ENCODE measurements around the gene UBR4. TPM values are rescaled to one million over a fixed set of nuclear protein-coding genes. Genes with fewer than 3 reads are reported as not detected.

The UBR4 gene
- total RNA-seq, 1 donor from 2014 or later, result 124 TPM

DNA sequence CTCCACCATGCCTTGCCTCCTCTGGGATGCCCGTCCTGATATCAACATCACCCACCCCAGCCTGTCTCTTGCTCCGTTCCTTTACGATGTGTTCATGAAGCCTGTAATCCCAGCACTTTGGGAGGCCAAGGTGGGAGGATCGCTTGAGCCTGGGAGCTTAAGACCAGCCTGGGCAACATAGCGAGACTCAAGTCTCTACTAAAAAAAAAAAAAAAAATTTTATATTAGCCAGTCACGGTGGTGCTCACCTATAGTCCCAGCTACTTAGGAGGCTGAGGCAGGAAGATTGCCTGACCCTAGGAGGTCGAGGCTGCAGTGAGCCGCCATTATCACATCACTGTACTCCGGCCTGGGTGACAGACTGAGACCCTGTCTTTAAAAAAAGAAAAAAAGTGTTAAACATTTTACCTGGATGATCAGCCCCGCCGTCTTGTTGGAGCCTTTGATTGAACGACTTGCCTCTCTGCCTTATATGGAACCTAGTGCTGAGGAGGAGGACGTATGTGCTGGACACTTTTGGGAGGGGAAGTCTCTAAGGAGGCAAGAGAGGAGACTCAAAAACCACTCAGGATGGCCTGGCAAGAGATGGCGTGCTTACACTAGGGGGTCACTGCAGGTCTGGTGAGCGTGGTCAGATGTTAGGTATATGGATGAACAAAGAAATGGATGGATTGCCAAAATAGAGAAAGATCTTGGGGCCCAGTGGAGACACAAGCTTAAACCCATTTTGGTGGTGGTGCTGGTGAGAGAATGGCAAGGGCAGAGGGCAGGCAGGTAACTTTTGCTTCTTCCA lies 173.1 kb downstream of the UBR4 start:
- DNase-seq (ENCODE audit: low spot score), result no peak

DNA sequence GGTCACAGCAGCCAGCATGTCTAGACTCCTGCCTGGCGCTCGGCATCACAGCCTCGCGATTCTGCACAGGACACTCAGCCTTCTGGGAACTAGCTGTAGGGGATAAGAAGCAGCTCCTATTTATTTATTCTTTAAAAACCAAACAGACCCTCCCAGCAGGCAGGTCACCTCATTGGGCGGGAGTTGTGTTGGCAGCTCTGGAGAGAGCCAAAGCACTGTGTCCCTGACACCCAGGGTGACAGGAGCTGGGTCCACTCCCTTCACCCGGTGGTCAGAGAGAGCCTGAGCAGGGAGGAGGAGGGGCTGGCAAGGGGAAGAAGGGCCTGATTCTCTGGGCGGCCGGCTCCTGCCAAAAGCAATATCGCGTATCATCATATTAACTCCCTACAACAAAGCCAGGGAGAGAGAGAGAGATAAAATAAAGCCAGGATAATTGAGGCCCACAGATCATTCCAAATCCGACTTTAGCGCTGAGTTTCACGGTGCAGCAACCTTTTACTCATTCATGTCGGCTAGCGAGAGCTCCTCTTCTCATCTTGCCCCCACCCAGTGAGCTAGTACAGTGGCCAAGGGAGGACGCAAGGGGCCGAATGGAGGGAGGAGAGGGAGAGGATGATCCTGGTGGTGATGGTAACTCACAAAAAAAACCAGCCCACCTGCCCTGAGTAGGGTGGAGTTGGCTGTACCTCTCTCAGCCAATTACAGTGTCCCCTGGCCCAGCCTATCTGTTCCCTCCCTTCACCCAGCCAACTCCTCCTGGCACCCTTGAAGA lies 173.8 kb downstream of the UBR4 start:
- peak; percentile 55 for DNase-seq (ENCODE audit: low spot score)

DNA sequence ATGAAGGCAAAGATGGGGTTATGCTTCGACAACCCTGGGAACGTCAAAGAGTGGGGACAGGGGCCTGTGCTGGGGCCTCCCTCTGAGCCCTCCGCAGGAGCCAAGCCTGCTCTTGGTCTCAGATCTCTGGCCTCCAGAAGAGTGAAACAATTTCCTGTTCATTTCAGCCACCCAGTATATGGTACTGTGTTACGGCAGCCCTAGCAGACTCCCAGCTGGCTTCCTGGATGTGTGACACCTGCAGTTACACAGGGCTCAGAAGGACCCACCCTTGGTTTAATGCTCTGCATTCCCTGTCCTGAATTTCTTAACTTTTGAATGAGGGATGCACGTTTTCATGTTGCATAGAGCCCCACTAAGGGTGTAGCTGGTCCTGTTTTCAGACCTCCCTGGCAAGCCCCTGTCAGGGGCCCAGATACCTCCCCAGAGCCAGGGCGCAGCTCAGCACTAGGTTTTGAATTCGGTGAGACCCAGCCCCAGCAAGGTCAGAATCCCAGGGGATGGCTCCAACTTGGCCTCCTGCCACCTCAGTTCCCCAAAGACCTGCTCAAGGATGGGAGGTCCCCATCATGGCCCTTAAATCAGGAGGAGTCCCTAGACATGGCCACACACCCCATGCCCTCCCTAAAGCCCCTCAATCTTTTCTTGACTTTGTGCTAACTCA lies 174.6 kb downstream of the UBR4 start:
- DNase-seq (ENCODE audit: low spot score), result no peak

DNA sequence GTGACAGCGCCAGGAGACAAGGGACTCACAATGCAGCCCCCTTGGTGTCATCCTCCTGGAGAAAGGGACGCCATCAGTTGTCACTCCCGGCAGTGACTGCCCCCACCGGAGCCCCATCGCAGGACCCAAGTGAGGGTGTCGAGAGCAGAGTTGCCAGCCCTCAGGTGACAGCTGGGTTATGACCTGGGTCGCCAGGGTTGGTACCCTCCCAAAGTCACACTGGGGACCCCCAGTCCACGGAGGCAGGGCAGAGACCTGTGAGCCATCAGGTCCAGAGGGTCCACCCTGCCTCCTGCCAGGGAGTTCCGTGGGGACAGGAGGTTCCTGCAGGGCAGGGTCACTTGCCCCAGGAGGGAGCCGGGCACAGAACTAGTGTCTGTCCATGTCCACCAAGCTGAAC lies 175.3 kb downstream of the UBR4 start:
- DNase-seq (ENCODE audit: low spot score), result no peak

DNA sequence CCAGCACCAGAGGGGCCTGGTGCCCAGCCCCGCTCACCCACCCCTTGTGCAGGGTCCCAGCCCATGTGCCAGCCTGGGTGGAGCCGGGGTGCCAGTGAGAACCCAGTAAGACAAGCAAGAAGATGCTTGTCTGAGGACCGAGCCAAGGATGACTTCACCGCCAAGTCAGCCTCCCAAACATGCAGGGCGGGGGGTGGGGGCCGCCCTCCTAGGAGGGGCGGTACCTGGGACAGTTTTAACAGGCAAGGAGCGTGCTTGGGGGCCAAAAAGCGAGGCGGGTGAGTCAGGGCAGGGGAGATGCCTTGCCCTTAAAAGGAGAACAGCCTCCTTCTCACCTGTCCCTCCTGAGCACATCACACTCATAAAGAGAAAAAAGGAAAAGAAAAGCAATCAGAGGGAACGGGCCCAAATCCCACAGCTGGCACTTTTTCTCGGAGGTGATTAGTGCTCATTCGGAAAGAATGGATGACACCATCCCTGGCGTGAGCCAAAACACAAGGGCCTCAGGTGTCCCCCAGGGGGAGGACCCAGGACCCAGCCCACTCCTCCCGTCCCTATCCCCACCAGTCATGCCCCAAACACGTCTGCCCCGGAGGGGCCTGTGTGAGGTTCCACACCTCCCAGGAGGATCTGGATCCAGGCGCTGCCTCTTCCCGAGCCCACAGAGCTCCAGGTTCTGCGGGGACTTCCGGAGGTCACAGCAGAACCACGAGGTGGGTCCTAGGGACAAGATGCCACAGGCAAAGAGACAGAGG lies 176.0 kb downstream of the UBR4 start:
- DNase-seq (ENCODE audit: low spot score), result peak; percentile 27

DNA sequence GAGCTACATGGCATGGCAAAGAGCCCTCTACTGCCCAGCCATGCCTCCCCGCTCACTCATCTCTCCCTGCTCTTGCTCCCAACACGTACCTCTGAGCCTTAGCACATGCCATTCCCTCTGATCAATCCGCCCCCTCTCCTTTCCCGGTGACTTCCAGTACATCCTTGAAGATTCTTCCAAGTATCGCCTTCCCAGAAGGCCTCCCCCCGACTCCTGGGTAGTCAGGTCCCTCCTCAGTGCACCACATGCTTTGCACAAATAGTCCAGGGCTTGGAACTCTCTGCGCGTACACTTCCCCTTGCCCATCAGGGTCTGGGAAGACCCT lies 176.6 kb downstream of the UBR4 start:
- DNase-seq (ENCODE audit: low spot score), result no peak

DNA sequence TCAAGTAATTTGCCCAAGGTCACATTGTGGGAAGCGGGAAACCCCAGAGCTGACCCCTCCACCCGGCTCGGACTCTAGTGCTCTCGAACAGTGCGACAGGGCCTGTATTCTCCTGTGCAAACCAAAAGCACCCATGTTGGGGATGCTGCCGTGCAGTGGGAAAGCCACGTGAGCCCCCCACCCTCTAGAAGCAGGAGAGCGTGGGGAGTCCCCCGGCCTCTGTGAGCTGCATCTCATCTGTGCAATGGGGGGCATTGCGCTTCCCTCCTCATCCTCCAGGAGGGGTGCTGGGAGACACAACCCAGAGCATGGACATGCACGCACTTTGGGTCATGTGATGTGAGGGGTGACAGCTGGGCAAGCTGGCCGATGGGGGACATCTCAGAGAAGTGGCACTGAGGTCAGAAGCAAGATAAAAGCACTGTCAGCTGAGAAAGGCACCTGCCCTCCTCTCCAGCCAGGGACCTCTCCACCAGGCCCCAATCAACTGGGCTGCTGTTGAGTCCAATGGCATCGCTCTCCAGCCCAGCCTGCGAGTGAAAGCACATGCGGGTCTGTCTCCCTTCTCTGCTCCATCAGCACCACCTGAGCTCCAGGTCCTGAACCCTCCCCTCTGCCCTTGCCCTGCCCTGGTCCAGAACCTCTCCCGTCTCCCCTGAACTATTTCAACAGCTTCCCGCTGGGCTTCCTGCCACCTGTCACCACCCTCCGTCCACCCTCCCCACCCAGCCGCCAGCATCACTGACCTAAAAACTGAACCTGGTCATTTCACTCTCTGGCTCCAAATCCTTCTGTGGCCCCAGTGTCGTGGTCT lies 177.2 kb downstream of the UBR4 start:
- no peak for DNase-seq (ENCODE audit: low spot score)

DNA sequence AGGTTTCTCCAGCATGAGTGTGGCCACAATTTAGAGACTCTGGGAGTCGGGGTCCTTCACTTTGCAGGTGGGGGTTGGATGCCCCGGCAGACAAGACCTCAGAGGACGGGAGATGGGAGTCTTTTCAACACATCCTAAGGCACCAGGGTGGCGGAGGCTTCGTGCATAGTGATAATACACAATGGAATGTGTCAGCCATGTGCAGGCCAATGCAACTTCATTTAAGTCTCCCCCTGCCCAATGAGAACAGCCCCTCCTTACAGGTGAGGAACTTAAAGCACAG lies 177.7 kb downstream of the UBR4 start:
- no peak for DNase-seq (ENCODE audit: low spot score)

DNA sequence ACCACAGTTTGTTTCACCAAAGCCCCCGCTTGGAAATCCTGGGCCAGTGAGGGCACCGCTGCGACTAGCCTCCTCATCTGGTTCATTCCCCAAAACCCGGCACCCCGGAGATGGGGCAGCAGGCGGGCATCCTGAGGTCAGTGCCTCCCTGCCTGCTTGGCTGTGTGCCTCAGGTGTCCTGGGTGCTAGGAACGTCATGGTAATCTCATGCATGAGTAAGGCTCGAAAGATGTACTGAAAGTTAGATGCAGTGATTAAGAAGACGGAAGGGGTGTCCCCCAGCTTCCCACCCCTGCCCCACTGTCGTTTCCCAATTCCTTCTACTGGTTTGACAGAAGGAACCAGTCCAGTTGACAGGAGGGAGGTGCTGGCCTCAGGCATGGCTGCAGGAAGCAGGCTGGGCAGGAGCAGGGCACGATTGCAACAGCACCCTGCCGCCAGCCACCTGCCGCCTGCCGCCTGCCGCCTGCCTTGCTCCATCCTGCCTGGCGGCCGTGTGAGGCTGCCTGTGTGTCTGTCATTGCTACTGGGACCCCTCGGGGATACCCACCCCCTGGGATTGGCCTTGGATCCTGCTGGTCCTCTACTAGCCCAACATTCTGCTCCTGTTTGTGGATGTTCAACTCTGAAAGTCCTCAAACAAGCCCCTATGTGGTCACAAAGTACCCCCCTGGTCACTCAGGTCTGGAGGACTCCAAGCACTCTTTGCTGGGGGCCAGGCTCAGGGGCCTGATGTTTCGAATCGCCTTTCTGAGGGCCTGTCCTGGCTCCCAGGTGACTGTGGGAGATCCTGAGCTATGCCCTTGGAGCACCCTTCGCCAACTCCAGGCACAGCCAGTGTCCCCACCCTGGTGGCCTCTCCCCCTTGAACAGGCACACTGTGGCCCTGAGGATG lies 180.6 kb downstream of the UBR4 start:
- DNase-seq (ENCODE audit: low spot score), result no peak

DNA sequence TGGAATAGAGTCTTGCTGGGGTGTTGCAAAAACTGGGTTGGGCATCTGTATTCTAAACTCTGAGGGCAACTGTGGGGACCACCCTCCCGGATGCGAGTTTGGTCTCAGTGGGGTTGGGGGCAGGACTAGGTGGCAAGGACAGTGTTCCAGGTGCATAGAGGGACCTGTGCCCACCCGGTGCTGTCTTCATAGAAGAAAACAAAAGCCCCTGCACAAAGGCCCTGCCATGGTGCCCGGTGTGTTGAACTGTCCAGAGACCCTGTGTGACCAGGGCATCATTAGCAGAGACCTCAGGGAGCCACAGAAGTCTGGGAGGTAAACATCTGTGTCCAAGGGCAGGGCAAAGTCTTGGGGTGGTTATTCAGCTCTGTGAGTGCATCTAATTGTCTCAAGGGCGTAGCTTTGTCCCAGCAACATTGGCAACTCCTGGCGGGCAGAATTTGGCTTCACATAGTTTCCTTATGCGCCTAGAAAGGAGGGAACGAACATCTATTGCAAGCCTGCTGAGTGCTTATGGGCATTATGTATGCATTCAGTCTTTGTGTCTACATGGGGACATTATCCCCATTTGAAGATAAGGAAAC lies 181.4 kb downstream of the UBR4 start:
- no peak for DNase-seq (ENCODE audit: low spot score)

DNA sequence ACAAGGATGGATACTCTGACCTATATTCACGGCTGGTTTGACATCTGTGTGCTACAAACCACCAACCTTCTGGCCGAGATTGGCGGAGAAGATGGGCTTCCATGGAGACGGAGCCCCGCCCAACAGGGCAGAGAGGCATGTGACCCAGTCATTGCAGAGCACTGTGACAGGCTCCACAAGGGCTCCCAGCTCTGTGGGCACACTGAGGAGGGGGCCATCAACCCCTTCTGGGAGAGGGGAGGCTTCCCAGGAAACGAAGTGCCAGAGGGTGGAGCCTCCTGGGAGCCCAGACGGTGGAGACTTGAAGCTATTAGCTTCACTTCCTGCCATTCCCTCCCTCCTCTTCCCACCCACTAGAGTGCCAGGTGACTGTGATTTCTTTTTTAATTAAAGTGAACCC lies 182.0 kb downstream of the UBR4 start:
- no peak for DNase-seq (ENCODE audit: low spot score)

Other genes starting within 250 kb of the UBR4 start
- gene EMC1, start 41.3 kb upstream of the UBR4 start, total RNA-seq (ENCODE audit: insufficient read depth, low replicate concordance), result 51.0 TPM
- 14.7 TPM for gene MRTO4, start 41.5 kb upstream of the UBR4 start, total RNA-seq (ENCODE audit: insufficient read depth, low replicate concordance)
- 0.96 TPM for gene AKR7A3, start 78.5 kb upstream of the UBR4 start, total RNA-seq (ENCODE audit: insufficient read depth, low replicate concordance)
- 38.0 TPM for gene AKR7A2, start 101.9 kb upstream of the UBR4 start, total RNA-seq (ENCODE audit: insufficient read depth, low replicate concordance)
- 9.4 TPM for gene SLC66A1, start 102.1 kb upstream of the UBR4 start, total RNA-seq (ENCODE audit: insufficient read depth, low replicate concordance)

Data from umbilical cord (tissue), 2 donors.